Measurements from ENCODE around the gene VDAC2. TPM values are rescaled to one million over a fixed set of nuclear protein-coding genes. Genes with fewer than 3 reads are reported as not detected.

The VDAC2 gene
- total and polyA plus RNA-seq, 7 experiments from 2014 or later, result 82.8 to 193 (median 133) TPM

GRCh38 chr10:75233444-75234016, 22.9 kb downstream of the VDAC2 start:
- H3K4me1 ChIP-seq (ENCODE audit: control insufficient read depth in 2 of 2, insufficient read depth in 2 of 2, low read length in 2 of 2), result peaks cover 4 to 11% of the 10 kb centered on the region in 2 donors
- H3K9me3 ChIP-seq (ENCODE audit: control insufficient read depth in 2 of 3, low read length in 3 of 3), result no peaks in the 10 kb centered on the region
- Mint-ChIP-seq H3K4me1 (peaks cover 17 to 36% (median 25%) of the 10 kb centered on the region in 7 donors), H3K27me3 (no peaks in the 10 kb centered on the region), H3K27ac (peak overlapping the region; percentile 73 to 97 (median 90)), H3K36me3 (peaks cover 2 to 17% (median 13%) of the 10 kb centered on the region in 5 donors), H3K4me3 (peak overlapping the region; percentile 52 to 88 (median 80)), H3K9me3 (no peaks in the 10 kb centered on the region)
- DNase-seq (peak in 4 of 9 donors; percentile 11 to 48 (median 18)), ATAC-seq (no peak)
- peak overlapping the region; percentile 80 for H3K4me3 ChIP-seq (ENCODE audit: low read length)
- peaks cover 0 to 29% (median 15%) of the 10 kb centered on the region in 3 experiments for H3K36me3 ChIP-seq (ENCODE audit: control insufficient read depth in 2 of 3, insufficient read depth in 3 of 3, low read length in 3 of 3)
- POLR2A ChIA-PET, result interaction anchor here (0.9 to 7.7 kb wide), 6 partner anchors 10 to 190 kb away, joined by 3 to 122 read pairs (median 6); partner anchors contain the start of genes SAMD8 and VDAC2
- H3K27ac ChIP-seq (ENCODE audit: low read depth, low read length), result peak overlapping the region; percentile 78
- H3K27me3 ChIP-seq (ENCODE audit: control insufficient read depth in 2 of 2, insufficient read depth in 2 of 2, low read length in 2 of 2), result no peaks in the 10 kb centered on the region
- intact Hi-C loops (cut with micrococcal nuclease), result loop anchor here (1.0 to 10.0 kb wide), 17 partner anchors 23 to 1821 kb away; partner anchors contain the start of genes KAT6B (in 2 of the 2), SAMD8 (in 2 of the 2), VCL (in 2 of the 2) and VDAC2 (in 2 of the 2)
- CTCF ChIA-PET, result interaction anchor here (4.3 to 8.6 kb wide), 2 partner anchors 22 to 47 kb away, joined by 44 to 183 read pairs; partner anchors contain the start of gene VDAC2

GRCh38 chr10:75234017-75234682, 23.6 kb downstream of the VDAC2 start:
- Mint-ChIP-seq H3K27ac (peak overlapping the region; percentile 73 to 97 (median 90)), H3K36me3 (peaks cover 0 to 15% (median 12%) of the 10 kb centered on the region in 5 donors), H3K4me1 (peaks cover 12 to 31% (median 20%) of the 10 kb centered on the region in 7 donors), H3K4me3 (peak overlapping the region; percentile 73 to 88 (median 80)), H3K27me3 (no peaks in the 10 kb centered on the region), H3K9me3 (no peaks in the 10 kb centered on the region)
- H3K4me3 ChIP-seq (ENCODE audit: low read length), result peak overlapping the region; percentile 80
- no peaks in the 10 kb centered on the region for H3K9me3 ChIP-seq (ENCODE audit: control insufficient read depth in 2 of 3, low read length in 3 of 3)
- H3K36me3 ChIP-seq (ENCODE audit: control insufficient read depth in 2 of 3, insufficient read depth in 3 of 3, low read length in 3 of 3), result peaks cover 0 to 23% (median 15%) of the 10 kb centered on the region in 3 experiments
- POLR2A ChIA-PET, result interaction anchor here (0.9 to 7.7 kb wide), 7 partner anchors 11 to 408 kb away, joined by 3 to 122 read pairs (median 4); partner anchors contain the start of genes SAMD8 and VDAC2
- no peaks in the 10 kb centered on the region for H3K27me3 ChIP-seq (ENCODE audit: control insufficient read depth in 2 of 2, insufficient read depth in 2 of 2, low read length in 2 of 2)
- DNase-seq, result peak; percentile 96 to 99 (median 98)
- intact Hi-C loops (cut with micrococcal nuclease), result loop anchor here (1.0 to 10.0 kb wide), 17 partner anchors 24 to 1822 kb away; partner anchors contain the start of genes KAT6B (in 2 of the 2), SAMD8 (in 2 of the 2), VCL (in 2 of the 2) and VDAC2 (in 2 of the 2)
- CTCF ChIA-PET, result interaction anchor here (0.9 to 8.6 kb wide), 5 partner anchors 23 to 990 kb away, joined by 3 to 183 read pairs (median 24); partner anchors contain the start of gene VDAC2
- H3K4me1 ChIP-seq (ENCODE audit: control insufficient read depth in 2 of 2, insufficient read depth in 2 of 2, low read length in 2 of 2), result peaks cover 4 to 11% of the 10 kb centered on the region in 2 donors
- ATAC-seq, result peak; percentile 89
- H3K27ac ChIP-seq (ENCODE audit: low read depth, low read length), result peak overlapping the region; percentile 78

- no peaks in the 10 kb centered on the region for H3K9me3 Mint-ChIP-seq
- peak overlapping the region; percentile 78 for H3K27ac ChIP-seq (ENCODE audit: low read depth, low read length)
- H3K27me3 Mint-ChIP-seq, result no peaks in the 10 kb centered on the region
- H3K36me3 Mint-ChIP-seq, result peaks cover 0 to 14% (median 12%) of the 10 kb centered on the region in 5 donors
- peak overlapping the region; percentile 73 to 88 (median 82) for H3K4me3 Mint-ChIP-seq
- peaks cover 4 to 11% of the 10 kb centered on the region in 2 donors for H3K4me1 ChIP-seq (ENCODE audit: control insufficient read depth in 2 of 2, insufficient read depth in 2 of 2, low read length in 2 of 2)
- H3K9me3 ChIP-seq (ENCODE audit: control insufficient read depth in 2 of 3, low read length in 3 of 3), result no peaks in the 10 kb centered on the region
- CTCF ChIA-PET, result interaction anchor here (0.6 to 8.6 kb wide), 10 partner anchors 8 to 1089 kb away, joined by 3 to 183 read pairs (median 3); partner anchors contain the start of gene VDAC2
- POLR2A ChIA-PET, result interaction anchor here (0.9 to 7.7 kb wide), 7 partner anchors 12 to 409 kb away, joined by 3 to 122 read pairs (median 4); partner anchors contain the start of genes SAMD8 and VDAC2
- DNase-seq, result peak in 2 of 9 donors; percentile 14 to 28
- peak overlapping the region in 6 of 9 donors; percentile 74 to 97 (median 89) for H3K27ac Mint-ChIP-seq
- H3K36me3 ChIP-seq (ENCODE audit: control insufficient read depth in 2 of 3, insufficient read depth in 3 of 3, low read length in 3 of 3), result peaks cover 0 to 18% (median 12%) of the 10 kb centered on the region in 3 experiments
- no peaks in the 10 kb centered on the region for H3K27me3 ChIP-seq (ENCODE audit: control insufficient read depth in 2 of 2, insufficient read depth in 2 of 2, low read length in 2 of 2)
- no peak for ATAC-seq
- peaks cover 12 to 27% (median 20%) of the 10 kb centered on the region in 7 donors for H3K4me1 Mint-ChIP-seq
- H3K4me3 ChIP-seq (ENCODE audit: low read length), result peak overlapping the region; percentile 80
- intact Hi-C loops (cut with micrococcal nuclease), result loop anchor here (1.0 to 10.0 kb wide), 21 partner anchors 25 to 1823 kb away; partner anchors contain the start of genes KAT6B (in 2 of the 2), SAMD8 (in 2 of the 2), VCL (in 2 of the 2) and VDAC2 (in 2 of the 2)
Observed at GRCh38 chr10:75234683-75235374, 24.2 kb downstream of the VDAC2 start.

- Mint-ChIP-seq H3K36me3 (peaks cover 0 to 10% (median 8%) of the 10 kb centered on the region in 5 donors), H3K4me3 (peak within 1 kb of the TSS; percentile 74 to 88 (median 82)), H3K4me1 (peaks cover 10 to 23% (median 16%) of the 10 kb centered on the region in 7 donors), H3K27ac (peak within 1 kb of the TSS; percentile 73 to 97 (median 86)), H3K9me3 (no peaks in the 10 kb centered on the region), H3K27me3 (no peaks in the 10 kb centered on the region)
- H3K4me1 ChIP-seq (ENCODE audit: control insufficient read depth in 2 of 2, insufficient read depth in 2 of 2, low read length in 2 of 2), result peaks cover 4 to 11% of the 10 kb centered on the region in 2 donors
- ChIA-PET POLR2A (interaction anchor here (1.1 to 7.7 kb wide), 6 partner anchors 13 to 124 kb away, joined by 3 to 122 read pairs (median 6); partner anchors contain the start of genes SAMD8 and VDAC2), CTCF (interaction anchor here (0.6 to 8.6 kb wide), 14 partner anchors 9 to 1090 kb away, joined by 3 to 183 read pairs (median 4); partner anchors contain the start of genes SAMD8 and VDAC2)
- intact Hi-C loops (cut with micrococcal nuclease), result loop anchor here (1.0 to 10.0 kb wide), 16 partner anchors 47 to 1361 kb away; partner anchors contain the start of genes CAMK2G (in 1 of the 2) and VCL (in 1 of the 2)
- ATAC-seq, result peak; percentile 82
- H3K36me3 ChIP-seq (ENCODE audit: control insufficient read depth in 2 of 3, insufficient read depth in 3 of 3, low read length in 3 of 3), result peaks cover 0 to 15% (median 11%) of the 10 kb centered on the region in 3 experiments
- peak; percentile 82 to 96 (median 91) for DNase-seq
- H3K4me3 ChIP-seq (ENCODE audit: low read length), result peak within 1 kb of the TSS; percentile 80
- H3K27me3 ChIP-seq (ENCODE audit: control insufficient read depth in 2 of 2, insufficient read depth in 2 of 2, low read length in 2 of 2), result no peaks in the 10 kb centered on the region
- peak within 1 kb of the TSS; percentile 78 for H3K27ac ChIP-seq (ENCODE audit: low read depth, low read length)
- H3K9me3 ChIP-seq (ENCODE audit: control insufficient read depth in 2 of 3, low read length in 3 of 3), result no peaks in the 10 kb centered on the region
Observed at GRCh38 chr10:75235375-75236177, 25.0 kb downstream of the VDAC2 start, which contains the start of gene COMTD1. TSS of gene COMTD1 (minus strand) at chr10:75235957. CDS start at chr10:75235928, 29 bp downstream.

- H3K9me3 Mint-ChIP-seq, result no peaks in the 10 kb centered on the region
- intact Hi-C loops (cut with micrococcal nuclease), result loop anchor here (1.0 to 10.0 kb wide), 12 partner anchors 48 to 1362 kb away; partner anchors contain the start of genes CAMK2G (in 1 of the 2) and VCL (in 1 of the 2)
- no peak for DNase-seq
- Histone ChIP-seq H3K4me3 (ENCODE audit: low read length) (no peak overlapping the region), H3K27me3 (ENCODE audit: control insufficient read depth in 2 of 2, insufficient read depth in 2 of 2, low read length in 2 of 2) (no peaks in the 10 kb centered on the region), H3K27ac (ENCODE audit: low read depth, low read length) (peak overlapping the region; percentile 53), H3K36me3 (ENCODE audit: control insufficient read depth in 2 of 3, insufficient read depth in 3 of 3, low read length in 3 of 3) (peaks cover 0 to 13% (median 10%) of the 10 kb centered on the region in 3 experiments), H3K9me3 (ENCODE audit: control insufficient read depth in 2 of 3, low read length in 3 of 3) (no peaks in the 10 kb centered on the region), H3K4me1 (ENCODE audit: control insufficient read depth in 2 of 2, insufficient read depth in 2 of 2, low read length in 2 of 2) (peaks cover 4 to 11% of the 10 kb centered on the region in 2 donors)
- peak overlapping the region; percentile 39 to 86 (median 82) for H3K4me3 Mint-ChIP-seq
- H3K27ac Mint-ChIP-seq, result peak overlapping the region; percentile 73 to 97 (median 86)
- H3K36me3 Mint-ChIP-seq, result peaks cover 0 to 7% (median 5%) of the 10 kb centered on the region in 5 donors
- H3K4me1 Mint-ChIP-seq, result peaks cover 7 to 20% (median 13%) of the 10 kb centered on the region in 7 donors
- no peaks in the 10 kb centered on the region for H3K27me3 Mint-ChIP-seq
- ChIA-PET POLR2A (interaction anchor here (1.1 to 7.7 kb wide), 4 partner anchors 26 to 125 kb away, joined by 3 to 122 read pairs (median 6); partner anchors contain the start of genes SAMD8 and VDAC2), CTCF (interaction anchor here (0.8 to 8.6 kb wide), 9 partner anchors 9 to 992 kb away, joined by 3 to 183 read pairs (median 5); partner anchors contain the start of genes SAMD8 and VDAC2)
- no peak for ATAC-seq
Observed at GRCh38 chr10:75236178-75236825, 25.7 kb downstream of the VDAC2 start.

Measured in naive thymus-derived CD4-positive, alpha-beta T cell (primary cell).